Measurements from ENCODE around the gene GH1. TPM values are rescaled to one million over a fixed set of nuclear protein-coding genes. Genes with fewer than 3 reads are reported as not detected.

Gene GH1
- total RNA-seq, 1 experiment from 2014 or later: not detected

DNA sequence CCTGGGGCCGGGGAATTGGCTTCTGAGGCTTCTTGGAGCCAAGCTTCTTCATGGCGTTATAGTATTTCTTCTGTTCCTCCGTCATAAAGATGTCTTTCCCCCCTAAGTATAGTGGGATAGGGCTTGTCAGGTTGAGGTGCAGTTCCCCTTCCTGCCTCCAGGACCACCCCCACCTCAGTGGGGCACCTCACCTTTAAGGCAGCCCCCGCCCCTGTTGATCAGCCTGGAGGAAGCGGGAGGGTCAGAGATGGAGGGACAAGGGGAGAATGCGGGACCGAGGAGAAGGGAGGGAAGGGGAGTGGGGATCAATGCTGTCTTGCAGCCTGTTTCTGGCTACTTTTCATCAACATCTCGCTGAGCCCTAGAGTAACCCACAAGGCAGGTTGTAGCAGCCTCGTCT is 25.1 kb upstream of the GH1 start:
- Histone ChIP-seq H2BK120ac (ENCODE audit: low read depth, low read length, poor library complexity, severe bottlenecking) (no peak overlapping the region), H2BK20ac (ENCODE audit: low read depth, low read length, poor library complexity, severe bottlenecking) (no peak overlapping the region), H3K79me1 (ENCODE audit: insufficient read depth, low read depth, low read length, poor library complexity, severe bottlenecking) (no peaks in the 10 kb centered on the region), H3T11ph (ENCODE audit: low read length) (no peak overlapping the region), H3K9ac (ENCODE audit: extremely low read depth, insufficient read length, low read length) (no peak overlapping the region), H4K20me1 (ENCODE audit: control insufficient read depth, insufficient read depth, insufficient read length) (no peaks in the 10 kb centered on the region), H2AK5ac (ENCODE audit: insufficient read length, low read length) (no peak overlapping the region), H3K79me2 (ENCODE audit: insufficient read depth, low read length) (no peaks in the 10 kb centered on the region), H3K18ac (ENCODE audit: insufficient read length, low read depth, low read length) (no peak overlapping the region), H3K56ac (ENCODE audit: insufficient read length, low read depth, low read length) (no peak overlapping the region), H3K9me3 (ENCODE audit: control insufficient read depth, low read depth, low read length) (no peaks in the 10 kb centered on the region), H3K23ac (ENCODE audit: insufficient read length, low read depth, low read length) (no peak overlapping the region), H3K23me2 (ENCODE audit: insufficient read length, low read depth, low read length, poor library complexity, severe bottlenecking) (no peaks in the 10 kb centered on the region), H3K4me1 (ENCODE audit: insufficient read depth, low read length) (no peaks in the 10 kb centered on the region), H2AFZ (ENCODE audit: low read length) (no peak overlapping the region), H3K27ac (ENCODE audit: insufficient read length, low read depth, low read length) (no peak overlapping the region), H3K4me2 (ENCODE audit: insufficient read depth, insufficient read length, low read length) (no peak overlapping the region), H3K27me3 (ENCODE audit: insufficient read depth, low read length) (no peaks in the 10 kb centered on the region), H4K91ac (ENCODE audit: insufficient read length, low read depth, low read length) (no peak overlapping the region), H3K4ac (ENCODE audit: low read depth, low read length) (no peak overlapping the region), H3K14ac (ENCODE audit: insufficient read depth, low read length) (no peak overlapping the region), H4K5ac (ENCODE audit: insufficient read length, low read depth, low read length) (no peak overlapping the region), H4K8ac (replicated peaks; ENCODE audit: insufficient read length, low read depth, low read length) (no peak overlapping the region), H2BK12ac (ENCODE audit: insufficient read length, low read depth, low read length) (no peak overlapping the region), H2BK15ac (ENCODE audit: low read depth, low read length) (no peak overlapping the region), H2BK5ac (ENCODE audit: insufficient read length, low read length) (no peak overlapping the region)
- WGBS (ENCODE audit: extremely low coverage, insufficient read length, low lambda C conversion rate): no CpG with 5 or more reads among the region's 9 CpGs
- no peaks in the 10 kb centered on the region for H3K9me3 Mint-ChIP-seq
- H3K4me1 Mint-ChIP-seq: peaks cover 2 to 13% of the 10 kb centered on the region in 2 experiments; a peak in 2 of 4 replicates
- no peak overlapping the region for H3K4me3 Mint-ChIP-seq
- no peak for DNase-seq
- H3K27me3 Mint-ChIP-seq (ENCODE audit: low read depth): peaks cover 3% of the 10 kb centered on the region; the same call in 1 of the 2 replicates
- peaks cover 9 to 26% (median 11%) of the 10 kb centered on the region in 3 experiments; a peak in 6 of 7 replicates for H3K36me3 Mint-ChIP-seq (ENCODE audit: insufficient read depth in 1 of 3, low read depth in 3 of 3)
- TF ChIP-seq, protein P1, sequence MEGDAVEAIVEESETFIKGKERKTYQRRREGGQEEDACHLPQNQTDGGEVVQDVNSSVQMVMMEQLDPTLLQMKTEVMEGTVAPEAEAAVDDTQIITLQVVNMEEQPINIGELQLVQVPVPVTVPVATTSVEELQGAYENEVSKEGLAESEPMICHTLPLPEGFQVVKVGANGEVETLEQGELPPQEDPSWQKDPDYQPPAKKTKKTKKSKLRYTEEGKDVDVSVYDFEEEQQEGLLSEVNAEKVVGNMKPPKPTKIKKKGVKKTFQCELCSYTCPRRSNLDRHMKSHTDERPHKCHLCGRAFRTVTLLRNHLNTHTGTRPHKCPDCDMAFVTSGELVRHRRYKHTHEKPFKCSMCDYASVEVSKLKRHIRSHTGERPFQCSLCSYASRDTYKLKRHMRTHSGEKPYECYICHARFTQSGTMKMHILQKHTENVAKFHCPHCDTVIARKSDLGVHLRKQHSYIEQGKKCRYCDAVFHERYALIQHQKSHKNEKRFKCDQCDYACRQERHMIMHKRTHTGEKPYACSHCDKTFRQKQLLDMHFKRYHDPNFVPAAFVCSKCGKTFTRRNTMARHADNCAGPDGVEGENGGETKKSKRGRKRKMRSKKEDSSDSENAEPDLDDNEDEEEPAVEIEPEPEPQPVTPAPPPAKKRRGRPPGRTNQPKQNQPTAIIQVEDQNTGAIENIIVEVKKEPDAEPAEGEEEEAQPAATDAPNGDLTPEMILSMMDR (conservative IDR thresholded peaks at IDR 0.05): peak; percentile 42; the same call in 2 of the 3 replicates
- peak overlapping the region in 1 of 3 experiments; percentile 94; a peak in 2 of 7 replicates for H3K27ac Mint-ChIP-seq
